Thyroid gland (tissue), 4 donors: Measurements from ENCODE around the gene TSGA10IP. TPM values are rescaled to one million over a fixed set of nuclear protein-coding genes. Genes with fewer than 3 reads are reported as not detected.

Source experiments
- DNase-seq, 2 donors: peaks; one replicate each; pipeline ENCODE4 v3.0.0-alpha.2; 2019
- H3K27ac ChIP-seq, 3 donors: fragments of 200-600 bp; sonication (generic); 1 replicate in 2 of 3; 2 replicates in 1 of 3; pipeline ENCODE4 v1.5.1; 2016 to 2019; ENCODE audit warnings: mild to moderate bottlenecking in 1 of 3, moderate library complexity in 1 of 3
- H3K27me3 ChIP-seq: fragments of 200-600 bp; sonication (generic); one replicate; pipeline ENCODE4 v1.5.1; 2019
- H3K36me3 ChIP-seq, 2 donors: fragments of 200-600 bp; sonication (generic); one replicate each; pipeline ENCODE4 v1.5.1; 2016 to 2019
- H3K4me1 ChIP-seq, 2 donors: fragments of 200-600 bp; sonication (generic); one replicate each; pipeline ENCODE4 v1.5.1; 2017 to 2019
- H3K4me3 ChIP-seq, 3 donors: fragments of 200-600 bp; sonication (generic); replicated peaks in 1 of 3; 1 replicate in 2 of 3; 2 replicates in 1 of 3; pipeline ENCODE4 v1.5.1; 2016; ENCODE audit warnings: mild to moderate bottlenecking in 1 of 3
- H3K9me3 ChIP-seq: fragments of 200-600 bp; sonication (generic); one replicate; pipeline ENCODE4 v1.5.1; 2017
- CTCF ChIP-seq, 6 experiments: fragments of 200-600 bp in 3 of 6; fragments of 450-650 bp in 3 of 6; sonication (generic) in 3 of 6; IDR thresholded peaks; one replicate each; pipeline ENCODE4 v1.5.1; 2016 to 2019; ENCODE audit warnings: antibody characterized with exemption in 6 of 6, mild to moderate bottlenecking in 2 of 6, inconsistent platforms in 1 of 6, moderate library complexity in 1 of 6
- POLR2A ChIP-seq, 2 donors: fragments of 450-650 bp; IDR thresholded peaks; one replicate each; pipeline ENCODE4 v1.6.1; 2017; ENCODE audit warnings: antibody characterized with exemption in 2 of 2, mild to moderate bottlenecking in 2 of 2, moderate library complexity in 1 of 2
- WGBS, 2 donors: methylation state at CpG; one replicate each; pipeline ENCODE4 v1.1.5; 2017; 5-methylcytosine and 5-hydroxymethylcytosine counted together
- intact Hi-C: fragments of 100-400 bp; cut with DNase I; formaldehyde crosslinking; loops from one replicate; pipeline ENCODE4 v1.15.1; 2023
- total RNA-seq, 4 donors: library from RNA; depleted of rRNA; stranded (reverse); fragments of >200 nt; gene quantifications; one replicate each; pipeline ENCODE4 v1.2.3, GENCODE V29; 2016

TSGA10IP gene
- total RNA-seq, 4 donors from 2014 or later, result 0.33 TPM; not detected in 3

DNA sequence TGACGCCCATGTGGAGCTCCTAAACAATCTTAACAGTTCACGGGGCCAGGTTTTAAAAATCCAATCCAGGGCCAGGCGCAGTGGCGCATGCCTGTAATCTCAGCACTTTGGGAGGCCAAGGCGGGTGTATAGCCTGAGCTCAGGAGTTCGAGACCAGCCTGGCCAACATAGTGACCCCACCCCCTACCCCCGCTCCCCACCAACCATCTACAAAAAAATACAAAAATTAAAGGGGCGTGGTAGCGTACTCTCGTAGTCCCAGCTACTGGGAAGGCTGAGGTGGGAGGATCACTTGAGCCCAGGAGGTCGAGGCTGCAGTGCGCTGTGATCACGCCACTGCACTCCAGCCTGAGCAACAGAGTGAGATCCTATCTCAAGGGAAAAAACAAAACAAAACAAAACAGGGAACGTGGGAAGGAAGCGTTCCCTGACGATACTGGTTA is 15.6 kb downstream of the TSGA10IP start:
- H3K4me1 ChIP-seq, result peaks cover 24 to 46% of the 10 kb centered on the region in 2 donors
- H3K27me3 ChIP-seq, result no peaks in the 10 kb centered on the region
- DNase-seq, result no peak
- peaks cover 16 to 18% of the 10 kb centered on the region in 2 donors for H3K36me3 ChIP-seq
- no peaks in the 10 kb centered on the region for H3K9me3 ChIP-seq
- intact Hi-C loops, result loop anchor here (5.0 kb wide), 1 partner anchor 44 kb away; the partner anchor contains the start of genes C11orf68 and DRAP1
- H3K27ac ChIP-seq, result peak overlapping the region; percentile 54 to 88 (median 77)
- H3K4me3 ChIP-seq, result peak overlapping the region in 2 of 3 donors; percentile 93 to 96
- WGBS, 2 donors, result 52 to 56% methylated on average over 15 to 16 of the region's 16 CpGs
- TF ChIP-seq POLR2A (IDR thresholded peaks at IDR 0.05), result no peak
- no peak for TF ChIP-seq CTCF (IDR thresholded peaks at IDR 0.05)

- peaks cover 23 to 24% of the 10 kb centered on the region in 2 donors for H3K36me3 ChIP-seq
- H3K9me3 ChIP-seq, result no peaks in the 10 kb centered on the region
- no peaks in the 10 kb centered on the region for H3K27me3 ChIP-seq
- TF ChIP-seq CTCF (IDR thresholded peaks at IDR 0.05), result peak in 1 of 6 experiments; percentile 38
- peak in 1 of 2 donors; percentile 77 for TF ChIP-seq POLR2A (IDR thresholded peaks at IDR 0.05)
- intact Hi-C loops, result loop anchor here (5.0 kb wide), 1 partner anchor 44 kb away; the partner anchor contains the start of genes C11orf68 and DRAP1
- 1% methylated on average over 22 to 87 of the region's 97 CpGs for WGBS, 2 donors
- peak within 1 kb of the TSS; percentile 54 to 88 (median 77) for H3K27ac ChIP-seq
- peaks cover 24 to 46% of the 10 kb centered on the region in 2 donors for H3K4me1 ChIP-seq
- peak; percentile 98 for DNase-seq
- peak within 1 kb of the TSS; percentile 93 to 96 (median 95) for H3K4me3 ChIP-seq
These were observed 16.2 kb downstream of the TSGA10IP start, which contains the start of gene SART1 for GRCh38 chr11:65961267-65962140. Gene SART1, plus strand, starts transcription at chr11:65961734. Its CDS starts 47 bp downstream, at chr11:65961781.

DNA sequence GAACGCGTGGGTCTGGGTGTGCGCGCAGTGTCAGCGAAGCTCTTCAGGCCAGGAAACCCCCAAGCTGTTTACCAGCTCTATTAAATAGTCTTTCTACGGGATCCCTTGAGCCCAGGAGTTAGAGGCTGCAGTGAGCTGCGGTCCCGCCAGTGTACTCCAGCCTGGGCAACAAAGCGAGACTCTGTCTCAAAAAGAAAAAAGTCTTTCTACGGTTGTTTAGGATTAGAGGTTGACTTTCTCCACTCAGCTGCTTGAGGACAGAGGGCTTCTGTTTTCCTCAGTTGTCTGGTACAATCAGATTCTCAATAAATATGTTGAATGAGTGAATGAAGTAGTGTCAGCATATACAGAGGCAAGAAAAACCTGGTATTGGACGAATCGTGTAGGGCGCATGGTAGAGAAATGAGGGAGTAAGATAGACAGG is 16.9 kb downstream of the TSGA10IP start:
- intact Hi-C loops, result loop anchor here (5.0 kb wide), 1 partner anchor 45 kb away; the partner anchor contains the start of genes C11orf68 and DRAP1
- TF ChIP-seq CTCF (IDR thresholded peaks at IDR 0.05), result no peak
- no peak for TF ChIP-seq POLR2A (IDR thresholded peaks at IDR 0.05)
- H3K27ac ChIP-seq, result peak overlapping the region in 2 of 3 donors; percentile 77 to 88
- WGBS, 2 donors, result 5 to 7% methylated on average over 12 to 13 of the region's 13 CpGs
- peak overlapping the region; percentile 93 to 96 (median 95) for H3K4me3 ChIP-seq
- no peaks in the 10 kb centered on the region for H3K9me3 ChIP-seq
- H3K27me3 ChIP-seq, result no peaks in the 10 kb centered on the region
- peaks cover 24 to 40% of the 10 kb centered on the region in 2 donors for H3K4me1 ChIP-seq
- peaks cover 29 to 31% of the 10 kb centered on the region in 2 donors for H3K36me3 ChIP-seq
- no peak for DNase-seq

GRCh38 chr11:65964906-65965305 is 19.6 kb downstream of the TSGA10IP start:
- peaks cover 24 to 30% of the 10 kb centered on the region in 2 donors for H3K4me1 ChIP-seq

More at GRCh38 chr11:65964906-65965305, 19.6 kb downstream of the TSGA10IP start:
- TF ChIP-seq POLR2A (IDR thresholded peaks at IDR 0.05) (no peak), CTCF (IDR thresholded peaks at IDR 0.05) (no peak)
- H3K4me3 ChIP-seq, result no peak overlapping the region
- WGBS, 2 donors, result 70 to 87% methylated on average over 4 to 10 of the region's 10 CpGs
- no peaks in the 10 kb centered on the region for H3K9me3 ChIP-seq
- peaks cover 54 to 56% of the 10 kb centered on the region in 2 donors for H3K36me3 ChIP-seq
- intact Hi-C loops, result loop anchor here (5.0 kb wide), 2 partner anchors 48 to 83 kb away; partner anchors contain the start of genes C11orf68 and DRAP1
- no peaks in the 10 kb centered on the region for H3K27me3 ChIP-seq
- H3K27ac ChIP-seq, result no peak overlapping the region
- DNase-seq, result no peak
